Mucosa of rectum (tissue), 2 donors: ENCODE data around the gene CALY.

Source experiments
- H3K27ac ChIP-seq, 2 donors: one replicate each; pipeline ENCODE4 v1.7.0; 2013; ENCODE audit warnings: inconsistent platforms in 2 of 2, low read depth in 2 of 2, low read length in 2 of 2
- H3K27me3 ChIP-seq, 2 donors: one replicate each; pipeline ENCODE4 v1.7.0; 2013; ENCODE audit warnings: low read length in 2 of 2; ENCODE audit not compliant: control insufficient read depth in 2 of 2, insufficient read depth in 2 of 2
- H3K36me3 ChIP-seq, 2 donors: one replicate each; pipeline ENCODE4 v1.7.0; 2013; ENCODE audit warnings: low read length in 2 of 2; ENCODE audit not compliant: control insufficient read depth in 2 of 2, insufficient read depth in 2 of 2
- H3K4me1 ChIP-seq, 2 donors: one replicate each; pipeline ENCODE4 v1.7.0; 2013; ENCODE audit warnings: low read length in 2 of 2, mild to moderate bottlenecking in 1 of 2; ENCODE audit not compliant: control insufficient read depth in 2 of 2, insufficient read depth in 2 of 2
- H3K4me3 ChIP-seq, 2 donors: one replicate each; pipeline ENCODE4 v1.7.0; 2013; ENCODE audit warnings: low read length in 2 of 2
- H3K9ac ChIP-seq, 2 donors: one replicate each; pipeline ENCODE4 v1.7.0; 2013; ENCODE audit warnings: low read length in 2 of 2, low read depth in 1 of 2, mild to moderate bottlenecking in 1 of 2
- H3K9me3 ChIP-seq, 2 donors: one replicate each; pipeline ENCODE4 v1.7.0; 2013; ENCODE audit warnings: low read length in 2 of 2; ENCODE audit not compliant: control insufficient read depth in 2 of 2
- donor health status: healthy.
- donor health status: Normal muscosa, but diverticular disease.

The CALY gene

GRCh38 chr10:133274751-133275683 is 61.7 kb downstream of the CALY start:
- no peak overlapping the region for H3K9ac ChIP-seq
- H3K36me3 ChIP-seq, result peaks cover 4 to 7% of the 10 kb centered on the region in 2 donors
- H3K9me3 ChIP-seq, result no peaks in the 10 kb centered on the region
- peaks cover 0 to 10% of the 10 kb centered on the region in 2 donors for H3K27me3 ChIP-seq
- H3K4me1 ChIP-seq, result peaks cover 3 to 12% of the 10 kb centered on the region in 2 donors
- peak overlapping the region in 1 of 2 donors; percentile 65 for H3K4me3 ChIP-seq
- peak overlapping the region in 1 of 2 donors; percentile 61 for H3K27ac ChIP-seq
